BE2C (cell line): ENCODE data around the gene AP2B1.

Source experiments
- DNase-seq: peaks from one replicate; pipeline ENCODE4 v3.0.0-alpha.2; 2020
- H3K27me3 ChIP-seq: fragments of 250-450 bp; sonication (Bioruptor Pico); 2 replicates; pipeline ENCODE4 v1.5.1; 2020; ENCODE audit warnings: mild to moderate bottlenecking
- H3K36me3 ChIP-seq: fragments of 250-450 bp; sonication (Bioruptor Pico); 2 replicates; pipeline ENCODE4 v1.5.1; 2020; ENCODE audit warnings: mild to moderate bottlenecking
- H3K4me1 ChIP-seq: fragments of 250-450 bp; sonication (Bioruptor Pico); 2 replicates; pipeline ENCODE4 v1.5.1; 2020
- H3K4me3 ChIP-seq: 2 replicates; pipeline ENCODE4 v1.5.1; 2011; ENCODE audit warnings: low read depth, low read length
- H3K9me3 ChIP-seq: fragments of 250-450 bp; sonication (Bioruptor Pico); 2 replicates; pipeline ENCODE4 v1.5.1; 2020
- CTCF ChIP-seq: IDR thresholded peaks from 2 replicates; pipeline ENCODE4 v1.5.1; 2012; ENCODE audit warnings: mild to moderate bottlenecking, low read depth, low read length

The AP2B1 gene

DNA sequence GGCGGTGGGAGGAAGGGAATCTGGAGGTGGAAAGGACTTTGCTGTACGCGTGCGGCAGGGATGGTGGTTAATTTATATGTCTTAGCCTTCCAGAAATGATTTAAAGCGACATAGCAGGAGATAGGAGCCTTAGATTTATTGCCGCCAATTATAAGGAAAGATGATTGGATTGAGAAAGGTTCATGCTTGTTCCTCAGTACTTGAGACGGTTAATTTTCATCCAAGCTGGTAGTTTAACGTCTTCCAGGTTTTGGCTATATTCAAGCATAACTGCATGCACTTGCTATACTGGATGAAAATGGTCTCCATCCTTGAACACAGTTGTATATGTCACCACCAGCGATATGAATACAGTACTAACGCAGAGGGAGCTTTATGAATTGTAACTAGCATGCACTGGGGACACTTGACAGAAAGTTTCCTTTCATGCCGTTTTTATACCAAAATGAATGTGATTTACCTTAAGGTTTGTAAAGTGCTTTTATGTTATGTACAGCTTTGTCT is 8.1 kb upstream of the AP2B1 start:
- H3K36me3 ChIP-seq, result 0 out of 2 replicates have a peak, but pooled peaks cover 6% of the 10 kb centered on the region
- DNase-seq, result no peak
- peaks cover 9% of the 10 kb centered on the region; the same call in 1 of the 2 replicates for H3K27me3 ChIP-seq
- no peaks in the 10 kb centered on the region for H3K4me1 ChIP-seq
- TF ChIP-seq CTCF, result no peak
- H3K4me3 ChIP-seq, result peak overlapping the region; percentile 76
- no peaks in the 10 kb centered on the region for H3K9me3 ChIP-seq

DNA sequence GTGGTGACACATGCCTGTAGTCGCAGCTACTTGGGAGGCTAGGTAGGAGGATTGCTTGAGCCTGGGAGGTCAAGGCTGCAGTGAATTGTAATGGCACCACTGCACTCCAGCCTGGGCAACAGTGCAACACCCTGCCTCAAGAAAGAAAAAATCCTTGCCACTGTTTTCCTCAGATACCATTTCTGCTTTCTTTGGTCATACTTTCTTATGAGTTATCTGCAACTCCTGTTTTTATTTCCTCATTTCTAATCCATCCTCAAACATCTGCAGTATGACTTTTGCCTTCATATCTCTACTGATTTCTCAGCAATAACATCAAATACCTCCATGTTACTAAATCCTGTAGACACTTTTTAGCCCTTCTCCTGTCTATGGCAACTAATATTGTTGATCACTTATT is 3.1 kb upstream of the AP2B1 start:
- Histone ChIP-seq H3K4me3 (no peak overlapping the region), H3K4me1 (no peaks in the 10 kb centered on the region; the same call in 1 of the 2 replicates), H3K36me3 (no peaks in the 10 kb centered on the region), H3K9me3 (no peaks in the 10 kb centered on the region), H3K27me3 (peaks cover 9% of the 10 kb centered on the region; the same call in 1 of the 2 replicates)
- DNase-seq, result no peak
- TF ChIP-seq CTCF, result no peak

DNA sequence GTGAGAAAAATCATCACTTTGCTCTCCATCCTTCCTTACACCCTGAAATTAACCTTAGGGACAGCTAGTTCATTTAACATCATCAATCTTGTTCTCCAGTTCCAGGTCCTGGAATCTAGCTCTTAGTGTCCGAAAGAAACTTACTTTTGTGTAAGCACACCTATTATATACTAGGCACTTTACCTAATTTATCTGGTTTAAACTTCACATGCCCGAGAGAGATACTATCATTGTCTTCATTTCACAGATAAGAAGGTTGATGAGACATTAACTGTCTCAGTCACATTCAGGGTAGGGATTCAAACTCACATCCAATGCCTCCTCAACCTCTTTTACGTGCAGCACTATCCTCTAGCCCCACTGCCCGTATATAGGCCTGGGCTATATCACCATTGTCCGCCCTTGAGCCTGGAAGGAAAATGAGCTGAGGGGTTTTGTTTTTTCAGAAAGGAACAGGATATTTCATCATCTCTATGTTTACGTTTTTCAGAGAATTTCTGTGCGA is 501 bp upstream of the AP2B1 start:
- Histone ChIP-seq H3K9me3 (no peaks in the 10 kb centered on the region), H3K36me3 (no peaks in the 10 kb centered on the region), H3K27me3 (peaks cover 9% of the 10 kb centered on the region; the same call in 1 of the 2 replicates), H3K4me1 (peaks cover 3% of the 10 kb centered on the region), H3K4me3 (peak overlapping the region; percentile 100)
- no peak for TF ChIP-seq CTCF
- no peak for DNase-seq

DNA sequence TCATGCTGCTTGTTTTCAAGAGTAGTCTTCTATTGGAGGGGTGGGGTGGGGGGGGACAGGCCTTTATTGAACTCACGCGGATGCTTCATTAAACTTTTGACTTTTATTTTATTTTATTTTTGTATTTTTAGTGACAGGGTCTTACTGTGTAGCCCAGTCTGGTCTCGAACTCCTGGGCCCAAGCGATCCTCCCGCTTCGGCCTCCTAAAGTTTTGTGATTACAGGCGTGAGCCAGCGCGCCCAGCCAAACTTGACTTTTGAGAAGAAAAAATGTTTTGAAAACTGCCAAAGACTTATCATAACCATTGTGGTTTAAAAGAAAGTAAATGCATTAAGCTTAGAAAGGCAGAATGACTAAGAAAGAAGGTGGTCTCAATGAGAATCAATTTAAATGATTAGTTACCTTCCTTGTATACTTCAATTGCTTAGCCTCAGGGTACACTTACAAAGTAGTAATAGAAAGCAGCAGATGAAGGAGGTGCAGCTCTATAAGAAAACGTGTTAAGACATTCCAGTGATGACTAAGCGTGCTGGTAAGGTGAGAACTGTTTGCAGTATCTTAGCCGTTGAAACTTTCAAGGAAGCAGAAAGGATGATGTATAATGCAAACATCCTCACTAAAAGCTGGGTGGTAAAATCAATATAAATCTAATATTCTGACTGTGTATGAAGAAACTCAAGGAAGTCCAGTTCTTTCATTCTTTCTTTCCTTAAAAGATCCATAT is 1.2 kb downstream of the AP2B1 start:
- Histone ChIP-seq H3K4me3 (peak overlapping the region; percentile 100), H3K36me3 (no peaks in the 10 kb centered on the region), H3K4me1 (peaks cover 3% of the 10 kb centered on the region), H3K9me3 (no peaks in the 10 kb centered on the region), H3K27me3 (peaks cover 6% of the 10 kb centered on the region; the same call in 1 of the 2 replicates)
- DNase-seq, result no peak
- no peak for TF ChIP-seq CTCF

DNA sequence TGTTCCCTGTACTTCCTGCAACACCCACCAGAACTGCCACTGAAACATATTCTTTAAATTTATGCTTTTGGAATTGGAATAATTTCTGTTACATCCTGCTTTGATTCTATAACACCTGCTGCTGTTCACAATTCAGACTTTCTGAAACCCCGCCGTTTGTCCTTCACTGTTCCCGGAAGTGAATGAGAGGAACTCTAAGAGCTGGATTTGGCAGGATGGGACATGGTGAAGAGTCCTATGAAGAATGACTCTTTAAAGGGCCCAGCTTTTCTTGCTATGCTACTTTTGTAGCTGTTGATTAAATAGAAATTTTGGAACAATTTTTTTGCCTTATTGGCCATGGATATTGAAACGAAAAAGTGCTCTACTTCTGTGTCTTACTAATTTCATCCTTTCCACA is 8.9 kb downstream of the AP2B1 start:
- H3K27me3 ChIP-seq, result no peaks in the 10 kb centered on the region
- no peaks in the 10 kb centered on the region for H3K4me1 ChIP-seq
- H3K36me3 ChIP-seq, result peaks cover 52% of the 10 kb centered on the region
- DNase-seq, result no peak
- no peaks in the 10 kb centered on the region; the same call in 1 of the 2 replicates for H3K9me3 ChIP-seq
- H3K4me3 ChIP-seq, result no peak overlapping the region
- no peak for TF ChIP-seq CTCF
